ENCODE data around the gene CD109.
"Not testable (repeated sequence)": the region's sequence is repeated elsewhere in the genome, so short reads cannot be mapped to it uniquely, and the experiment has no call there.

CD109 gene

GRCh38 chr6:73688351-73688750 lies 7.7 kb upstream of the CD109 start:
- DNase-seq: no peak

- no peak for DNase-seq
These were observed 5.9 kb upstream of the CD109 start for GRCh38 chr6:73690056-73690455.

- no peak for DNase-seq
These were observed 4.5 kb upstream of the CD109 start for GRCh38 chr6:73691512-73691911.

GRCh38 chr6:73694711-73695411 lies 1.1 kb upstream of the CD109 start:
- DNase-seq: no peak

- no peak for DNase-seq
These were observed 1.1 kb downstream of the CD109 start for GRCh38 chr6:73696966-73697655.

GRCh38 chr6:73699676-73700459 lies 3.9 kb downstream of the CD109 start:
- peak in 1 of 2 experiments; percentile 5 for DNase-seq

- DNase-seq: no peak
These were observed 6.4 kb downstream of the CD109 start for GRCh38 chr6:73702444-73702843.

GRCh38 chr6:73703466-73703865 lies 7.5 kb downstream of the CD109 start:
- no peak for DNase-seq

GRCh38 chr6:73704260-73704659 lies 8.3 kb downstream of the CD109 start:
- no peak for DNase-seq

- no peak for DNase-seq
These were observed 8.8 kb downstream of the CD109 start for GRCh38 chr6:73704798-73705197.

GRCh38 chr6:73706971-73707370 lies 11.0 kb downstream of the CD109 start:
- no peak for DNase-seq

- DNase-seq: peak in 1 of 2 experiments; percentile 29
These were observed 14.5 kb downstream of the CD109 start for GRCh38 chr6:73710470-73710869.

GRCh38 chr6:73710948-73711347 lies 14.9 kb downstream of the CD109 start:
- no peak for DNase-seq

GRCh38 chr6:73712535-73713173 lies 16.7 kb downstream of the CD109 start:
- DNase-seq: no peak

GRCh38 chr6:73713426-73714147 lies 17.6 kb downstream of the CD109 start:
- no peak for DNase-seq

- DNase-seq: not testable (repeated sequence)
These were observed 19.1 kb downstream of the CD109 start for GRCh38 chr6:73715111-73715508.

- no peak for DNase-seq
These were observed 23.0 kb downstream of the CD109 start for GRCh38 chr6:73719046-73719445.

GRCh38 chr6:73722318-73723060 lies 26.5 kb downstream of the CD109 start:
- no peak for DNase-seq

- not testable (repeated sequence) for DNase-seq
These were observed 27.5 kb downstream of the CD109 start for GRCh38 chr6:73723480-73723879.

GRCh38 chr6:73724389-73724788 lies 28.4 kb downstream of the CD109 start:
- DNase-seq: no peak

GRCh38 chr6:73725192-73725591 lies 29.2 kb downstream of the CD109 start:
- not testable (repeated sequence) for DNase-seq

GRCh38 chr6:73727114-73727513 lies 31.1 kb downstream of the CD109 start:
- DNase-seq: no peak
